ENCODE data around the gene SATB2. TPM values are rescaled to one million over a fixed set of nuclear protein-coding genes. Genes with fewer than 3 reads are reported as not detected.

SATB2 gene
- total RNA-seq, 3 donors from 2014 or later: 125 to 328 (median 183) TPM

DNA sequence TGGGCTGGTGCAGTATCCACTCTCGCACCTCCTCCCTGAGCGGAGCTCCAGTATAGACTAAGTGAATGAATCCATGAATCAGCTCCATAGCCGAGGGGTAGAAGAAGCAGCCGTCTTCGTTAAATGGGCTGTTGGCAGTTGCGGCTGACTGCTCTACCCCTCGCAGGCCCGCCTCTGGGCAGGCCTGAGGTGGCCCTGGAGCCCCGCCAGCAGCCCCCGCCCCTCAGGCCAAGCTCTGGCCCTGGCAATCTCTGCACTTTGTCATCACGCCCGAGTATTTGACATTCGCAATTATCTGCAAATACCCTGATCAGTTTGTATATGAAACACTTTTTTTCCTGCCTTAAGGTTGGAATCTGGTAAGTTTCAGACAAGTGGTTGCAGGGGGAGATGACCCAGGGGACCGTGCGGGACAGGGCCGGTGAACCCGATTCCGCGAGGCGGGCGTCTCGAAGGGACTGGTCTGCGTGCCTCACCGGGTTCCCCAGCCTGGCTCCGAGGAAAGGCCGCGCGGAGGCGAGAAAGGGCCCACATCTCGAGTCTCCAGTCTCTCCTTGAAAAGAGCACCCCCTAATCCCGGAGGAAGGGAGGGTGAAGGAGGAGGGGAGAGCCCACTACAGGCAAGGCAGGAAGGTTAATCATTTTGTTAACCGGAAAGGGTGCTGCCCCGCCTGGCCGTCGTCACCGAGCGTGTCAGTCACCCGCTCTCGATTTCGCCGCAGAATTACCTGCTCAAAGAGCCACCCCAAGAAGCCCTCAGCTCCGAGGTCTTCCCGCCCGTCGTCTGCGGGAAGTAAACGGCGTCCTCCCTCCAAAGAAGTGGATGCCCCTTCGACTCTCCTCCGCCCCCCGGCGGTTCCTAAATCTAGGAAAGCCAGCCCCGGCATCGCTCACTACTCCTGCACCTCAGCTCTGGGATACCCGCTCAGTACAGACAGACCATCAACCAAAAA is 11.1 kb upstream of the SATB2 start:
- Histone ChIP-seq H3K36me3 (ENCODE audit: low read depth) (no peaks in the 10 kb centered on the region), H3K9me3 (no peaks in the 10 kb centered on the region), H3K4me1 (ENCODE audit: low read depth) (peaks cover 21% of the 10 kb centered on the region), H3K4me3 (peak overlapping the region; percentile 28)
- peak; percentile 80 to 89 (median 86) for DNase-seq
- TF ChIP-seq, protein P1, sequence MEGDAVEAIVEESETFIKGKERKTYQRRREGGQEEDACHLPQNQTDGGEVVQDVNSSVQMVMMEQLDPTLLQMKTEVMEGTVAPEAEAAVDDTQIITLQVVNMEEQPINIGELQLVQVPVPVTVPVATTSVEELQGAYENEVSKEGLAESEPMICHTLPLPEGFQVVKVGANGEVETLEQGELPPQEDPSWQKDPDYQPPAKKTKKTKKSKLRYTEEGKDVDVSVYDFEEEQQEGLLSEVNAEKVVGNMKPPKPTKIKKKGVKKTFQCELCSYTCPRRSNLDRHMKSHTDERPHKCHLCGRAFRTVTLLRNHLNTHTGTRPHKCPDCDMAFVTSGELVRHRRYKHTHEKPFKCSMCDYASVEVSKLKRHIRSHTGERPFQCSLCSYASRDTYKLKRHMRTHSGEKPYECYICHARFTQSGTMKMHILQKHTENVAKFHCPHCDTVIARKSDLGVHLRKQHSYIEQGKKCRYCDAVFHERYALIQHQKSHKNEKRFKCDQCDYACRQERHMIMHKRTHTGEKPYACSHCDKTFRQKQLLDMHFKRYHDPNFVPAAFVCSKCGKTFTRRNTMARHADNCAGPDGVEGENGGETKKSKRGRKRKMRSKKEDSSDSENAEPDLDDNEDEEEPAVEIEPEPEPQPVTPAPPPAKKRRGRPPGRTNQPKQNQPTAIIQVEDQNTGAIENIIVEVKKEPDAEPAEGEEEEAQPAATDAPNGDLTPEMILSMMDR (IDR thresholded peaks at IDR 0.05): no peak
- ATAC-seq: peak; percentile 50
- intact Hi-C loops (cut with DNase I, micrococcal nuclease): loop anchor here in 1 of 2 donors (10.0 kb wide), 1 partner anchor 1154 kb away; no protein-coding TSS in a partner anchor

DNA sequence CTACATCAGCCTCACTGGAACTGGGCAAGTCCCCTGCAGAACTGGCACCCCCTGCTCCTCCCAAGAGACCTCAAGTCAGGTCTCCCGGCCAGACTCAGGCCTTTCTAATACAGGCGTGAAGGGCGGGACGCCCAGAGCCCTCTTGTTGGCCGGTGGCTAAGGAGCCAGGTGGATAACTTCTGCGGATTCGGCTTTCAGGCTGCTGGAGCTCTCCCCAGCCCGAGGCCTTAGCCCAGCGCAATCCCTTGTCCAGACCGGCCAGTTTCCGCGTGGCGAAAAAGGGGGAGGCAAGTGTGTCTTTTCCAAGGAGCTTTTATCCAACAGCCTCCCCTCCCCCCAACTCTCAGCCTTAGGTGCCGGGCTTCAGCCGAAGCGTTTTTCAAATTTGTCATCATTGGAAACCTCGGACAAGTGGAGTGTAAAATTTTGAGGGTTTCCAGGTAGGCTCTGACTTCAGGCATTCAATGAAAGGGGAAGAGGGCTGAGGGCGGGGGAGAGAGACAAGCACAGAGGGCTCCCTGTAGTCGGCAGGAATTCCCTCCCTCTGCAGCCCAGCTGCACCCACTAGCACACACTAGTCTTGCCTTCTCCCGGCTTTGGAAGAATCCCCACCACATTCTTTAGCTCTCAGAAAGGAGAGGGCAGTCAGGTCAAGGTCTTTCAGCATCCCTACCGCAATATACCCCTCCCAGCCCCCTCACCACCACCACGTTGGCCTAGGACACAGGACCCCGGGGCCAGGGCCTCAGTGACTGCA is 9.5 kb upstream of the SATB2 start:
- no peak for ATAC-seq
- DNase-seq: peak in 2 of 3 donors; percentile 57 to 64
- TF ChIP-seq, protein P1 (IDR thresholded peaks at IDR 0.05): no peak
- H3K4me3 ChIP-seq: no peak overlapping the region
- intact Hi-C loops (cut with DNase I, micrococcal nuclease): loop anchor here in 1 of 2 donors (10.0 kb wide), 1 partner anchor 1152 kb away; no protein-coding TSS in a partner anchor
- no peaks in the 10 kb centered on the region for H3K36me3 ChIP-seq (ENCODE audit: low read depth)
- H3K9me3 ChIP-seq: no peaks in the 10 kb centered on the region
- peaks cover 27% of the 10 kb centered on the region for H3K4me1 ChIP-seq (ENCODE audit: low read depth)

DNA sequence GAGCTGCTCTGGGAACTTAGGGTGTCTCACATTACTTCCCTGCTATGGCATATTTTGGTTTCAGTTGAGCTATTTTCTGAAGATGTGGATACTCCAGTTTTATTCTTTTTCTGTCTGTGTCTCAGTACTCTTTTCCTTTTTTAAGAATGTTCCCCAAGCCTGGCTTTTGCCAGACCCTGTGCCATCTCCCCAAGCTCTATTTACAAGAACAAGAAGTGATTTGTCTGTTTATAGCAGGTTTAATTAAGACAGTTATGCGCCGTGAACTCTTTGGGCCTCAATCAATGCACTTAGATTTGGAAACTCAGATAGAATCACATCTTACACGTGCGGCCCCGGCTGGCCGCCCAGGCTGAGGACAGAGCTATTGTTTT is 8.9 kb upstream of the SATB2 start:
- Histone ChIP-seq H3K4me1 (ENCODE audit: low read depth) (peaks cover 27% of the 10 kb centered on the region), H3K36me3 (ENCODE audit: low read depth) (no peaks in the 10 kb centered on the region), H3K9me3 (no peaks in the 10 kb centered on the region), H3K4me3 (no peak overlapping the region)
- no peak for DNase-seq
- ATAC-seq: no peak
- TF ChIP-seq, protein P1 (IDR thresholded peaks at IDR 0.05): no peak
- intact Hi-C loops (cut with DNase I, micrococcal nuclease): loop anchor here in 1 of 2 donors (10.0 kb wide), 1 partner anchor 1152 kb away; no protein-coding TSS in a partner anchor

DNA sequence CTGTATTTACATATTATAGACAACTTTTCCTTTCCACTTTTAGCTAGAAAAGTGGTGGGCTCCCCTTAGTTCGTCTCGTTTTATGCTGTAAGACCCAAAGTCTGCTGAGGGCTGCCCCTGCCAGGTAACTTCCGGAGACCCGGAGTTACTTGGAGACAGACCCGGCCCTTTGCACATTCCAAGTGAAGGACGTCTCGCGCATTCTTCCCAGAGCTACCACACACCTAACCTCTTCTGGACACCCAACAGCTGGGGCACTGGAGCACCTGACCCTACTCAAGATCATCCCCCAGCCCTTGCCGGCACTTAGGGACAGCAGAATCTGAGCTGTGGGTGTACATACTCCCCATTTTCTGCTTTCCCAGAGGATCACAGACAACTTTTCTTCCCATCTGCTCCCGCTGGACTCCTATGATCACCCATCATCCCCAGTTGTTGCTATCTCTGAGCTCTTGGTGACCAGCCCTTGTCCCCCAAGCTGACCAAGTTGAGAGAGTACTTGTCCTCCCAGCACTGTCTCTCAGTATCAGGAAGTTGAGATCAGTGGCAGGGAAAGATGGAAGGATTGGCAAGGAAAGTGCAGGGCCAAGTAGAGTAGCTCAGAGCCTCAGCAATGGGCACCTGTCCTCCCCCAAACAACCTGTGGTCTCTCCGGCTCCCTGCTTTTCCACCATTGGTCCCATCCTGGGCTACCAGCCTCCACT is 8.4 kb upstream of the SATB2 start:
- no peak overlapping the region for H3K4me3 ChIP-seq
- TF ChIP-seq, protein P1 (IDR thresholded peaks at IDR 0.05): no peak
- H3K36me3 ChIP-seq (ENCODE audit: low read depth): no peaks in the 10 kb centered on the region
- no peaks in the 10 kb centered on the region for H3K9me3 ChIP-seq
- peaks cover 25% of the 10 kb centered on the region for H3K4me1 ChIP-seq (ENCODE audit: low read depth)
- intact Hi-C loops (cut with DNase I, micrococcal nuclease): loop anchor here in 1 of 2 donors (10.0 kb wide), 1 partner anchor 1151 kb away; no protein-coding TSS in a partner anchor
- ATAC-seq: no peak
- DNase-seq: peak in 2 of 3 donors; percentile 55 to 61

DNA sequence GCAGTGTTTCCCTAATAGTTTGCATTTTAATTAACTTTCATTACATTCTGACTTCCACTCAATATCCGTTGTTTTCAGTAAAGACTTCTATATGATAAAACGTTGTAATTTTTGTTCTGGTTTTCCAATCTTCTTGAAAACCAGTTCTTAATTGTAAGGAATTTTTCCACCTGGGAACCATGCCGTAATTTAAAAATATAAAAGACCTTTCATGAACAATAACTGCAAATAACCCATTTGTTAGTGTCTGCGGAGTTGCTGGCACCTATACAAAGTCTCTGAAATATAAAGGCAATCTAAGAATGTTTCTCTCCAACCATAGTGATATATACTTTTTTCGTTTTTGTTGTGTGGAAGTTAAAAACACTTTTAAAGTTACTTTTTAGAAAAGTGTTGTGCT is 7.7 kb upstream of the SATB2 start:
- H3K4me1 ChIP-seq (ENCODE audit: low read depth): peaks cover 24% of the 10 kb centered on the region
- H3K9me3 ChIP-seq: no peaks in the 10 kb centered on the region
- ATAC-seq: no peak
- H3K36me3 ChIP-seq (ENCODE audit: low read depth): no peaks in the 10 kb centered on the region
- TF ChIP-seq, protein P1 (IDR thresholded peaks at IDR 0.05): no peak
- H3K4me3 ChIP-seq: no peak overlapping the region
- intact Hi-C loops (cut with DNase I, micrococcal nuclease): loop anchor here in 1 of 2 donors (10.0 kb wide), 1 partner anchor 1151 kb away; no protein-coding TSS in a partner anchor
- DNase-seq: no peak
